GM12878 (cell line): ENCODE results near the gene CDK5RAP1. TPM values are rescaled to one million over a fixed set of nuclear protein-coding genes. Genes with fewer than 3 reads are reported as not detected.

Source experiments
- CHD2 ChIP-seq: IDR thresholded peaks from 2 replicates; pipeline ENCODE4 v1.6.1; 2011; ENCODE audit warnings: low read depth, low read length, improper control_type of control experiment, borderline replicate concordance
- CREM ChIP-seq: IDR thresholded peaks from 2 replicates; pipeline ENCODE4 v1.6.1; 2014; ENCODE audit warnings: antibody characterized with exemption, low read depth
- ETV6 ChIP-seq, 2 experiments: fragments of 450-650 bp in 1 of 2; IDR thresholded peaks in 1 of 2; conservative IDR thresholded peaks in 1 of 2; 2 replicates each; pipeline ENCODE4 v1.6.1; 2014; ENCODE audit warnings: antibody characterized with exemption in 1 of 2, borderline replicate concordance in 1 of 2, low read depth in 1 of 2, mild to moderate bottlenecking in 1 of 2, moderate library complexity in 1 of 2
- FOXM1 ChIP-seq: IDR thresholded peaks from 2 replicates; pipeline ENCODE4 v1.6.1; 2012; ENCODE audit warnings: low read depth, mild to moderate bottlenecking, inconsistent platforms, low read length, moderate library complexity
- NR2C2 ChIP-seq: IDR thresholded peaks from 2 replicates; pipeline ENCODE4 v1.6.1; 2011; ENCODE audit warnings: borderline replicate concordance, low read depth; ENCODE audit not compliant: control insufficient read depth, insufficient read length
- NR2F1 ChIP-seq: fragments of 450-650 bp; conservative IDR thresholded peaks from 2 replicates; pipeline ENCODE4 v1.6.1; 2017; ENCODE audit warnings: mild to moderate bottlenecking
- POU2F2 ChIP-seq: IDR thresholded peaks from 3 replicates; pipeline ENCODE4 v1.6.1; 2011; ENCODE audit warnings: low read depth, mild to moderate bottlenecking, low read length, borderline replicate concordance
- RELA ChIP-seq: fragments of 450-650 bp; IDR thresholded peaks from 2 replicates; pipeline ENCODE4 v1.8.0; 2014; ENCODE audit warnings: borderline replicate concordance; ENCODE audit not compliant: partially characterized antibody
- RFX5 ChIP-seq: IDR thresholded peaks from 2 replicates; pipeline ENCODE4 v1.6.1; 2011; ENCODE audit warnings: low read depth, low read length, improper control_type of control experiment
- SIN3A ChIP-seq: IDR thresholded peaks from 2 replicates; pipeline ENCODE4 v1.6.1; 2012; ENCODE audit warnings: low read depth, low read length, improper control_type of control experiment
- ZBED1 ChIP-seq: IDR thresholded peaks from 2 replicates; pipeline ENCODE4 v1.6.1; 2016; ENCODE audit warnings: borderline replicate concordance
- ZNF217 ChIP-seq: fragments of 450-650 bp; IDR thresholded peaks from 2 replicates; pipeline ENCODE4 v1.6.1; 2017; ENCODE audit warnings: antibody characterized with exemption, mild to moderate bottlenecking
- polyA plus RNA-seq, 11 experiments: library from polyadenylated mRNA; depleted of rRNA in 4 of 11; unstranded in 6 of 11; stranded (reverse) in 5 of 11; fragments of >200 nt; fragmentation: Nextera tagmentation in 4 of 11; fragmentation: Illumina TruSeq in 1 of 11; extraction: Ambion mirVana in 4 of 11; extraction: Trizol in 1 of 11; gene quantifications; 1 replicate in 1 of 11; 2 replicates in 10 of 11; pipeline versions ENCODE4 v1.2.1 to v1.2.3, GENCODE V29; 2011 to 2016; ENCODE audit warnings: inconsistent platforms in 2 of 11, missing spikeins in 2 of 11, low read depth in 1 of 11
- total RNA-seq, 4 experiments: library from RNA; depleted of rRNA in 3 of 4; stranded (reverse); fragments of >200 nt in 3 of 4; fragmentation: Illumina TruSeq in 1 of 4; extraction: Trizol in 1 of 4; gene quantifications; 2 replicates each; pipeline versions ENCODE4 v1.2.1 to v1.2.3, GENCODE V29; 2013 to 2021
- TF ChIP-seq, protein P1 (sequence below): fragments of 150-350 bp; IDR thresholded peaks from 2 replicates; pipeline ENCODE4 v1.6.1; 2014; ENCODE audit warnings: mild to moderate bottlenecking, low read depth, low read length
- TF ChIP-seq, protein P2 (sequence below): IDR thresholded peaks from 2 replicates; pipeline ENCODE4 v1.6.1; 2012; ENCODE audit warnings: improper control_type of control experiment, low read depth, low read length; ENCODE audit not compliant: insufficient replicate concordance
- TF ChIP-seq, protein P3 (sequence below): fragments of 450-650 bp; IDR thresholded peaks from 2 replicates; pipeline ENCODE4 v1.6.1; 2018; ENCODE audit warnings: mild to moderate bottlenecking, low read depth, moderate library complexity; ENCODE audit not compliant: partially characterized antibody

CDK5RAP1 gene
- total and polyA plus RNA-seq, 10 of the 15 experiments (the other 5 are each of a cell fraction or from before 2014, with no cell fraction given), result 30.4 to 67.6 (median 38.8) TPM

DNA sequence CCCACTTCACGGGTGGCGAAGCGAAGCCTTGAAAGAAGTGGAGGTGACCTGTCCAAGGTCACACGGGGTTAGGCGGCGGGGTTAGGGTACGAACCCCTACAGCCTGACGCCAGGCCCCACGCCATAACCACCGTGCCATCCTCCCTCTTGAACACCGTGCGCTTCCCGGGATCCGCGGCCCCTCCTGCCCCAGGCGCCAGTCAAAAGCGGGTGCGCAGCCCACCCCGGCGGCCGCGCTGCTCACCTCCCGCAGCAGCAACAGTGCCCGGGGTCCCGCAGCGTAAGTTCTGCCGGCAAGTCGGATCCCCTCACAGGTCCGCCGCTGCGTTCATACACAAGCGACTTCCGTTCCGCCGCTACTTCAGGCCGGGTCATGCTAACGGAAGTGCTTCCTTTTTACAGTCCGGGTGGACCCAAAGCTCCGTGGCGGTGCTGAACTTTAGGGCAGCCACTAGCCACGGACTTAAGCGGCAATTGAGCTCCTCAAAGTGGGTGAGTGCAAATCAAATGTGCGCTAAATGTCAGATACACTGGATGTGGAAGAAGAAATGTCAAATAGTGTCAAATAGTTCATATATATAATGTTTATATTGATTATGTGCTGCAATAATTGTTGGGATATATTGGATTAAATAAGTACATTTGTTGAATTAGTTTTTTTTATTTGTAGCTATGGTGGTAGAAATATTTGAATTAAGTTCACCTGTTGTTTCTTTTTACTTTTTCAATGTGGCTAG lies at the start of gene CDK5RAP1 (continued):
- 0 out of 2 replicates have a peak, but pooled peaks have one; percentile 65 for TF ChIP-seq NR2F1
- peak; percentile 80; the same call in 1 of the 2 replicates for TF ChIP-seq CREM
- peak; percentile 86 for TF ChIP-seq RELA
- peak; percentile 95 for TF ChIP-seq SIN3A
- TF ChIP-seq FOXM1, result no peak
- TF ChIP-seq ZNF217, result no peak
- TF ChIP-seq, protein P1, sequence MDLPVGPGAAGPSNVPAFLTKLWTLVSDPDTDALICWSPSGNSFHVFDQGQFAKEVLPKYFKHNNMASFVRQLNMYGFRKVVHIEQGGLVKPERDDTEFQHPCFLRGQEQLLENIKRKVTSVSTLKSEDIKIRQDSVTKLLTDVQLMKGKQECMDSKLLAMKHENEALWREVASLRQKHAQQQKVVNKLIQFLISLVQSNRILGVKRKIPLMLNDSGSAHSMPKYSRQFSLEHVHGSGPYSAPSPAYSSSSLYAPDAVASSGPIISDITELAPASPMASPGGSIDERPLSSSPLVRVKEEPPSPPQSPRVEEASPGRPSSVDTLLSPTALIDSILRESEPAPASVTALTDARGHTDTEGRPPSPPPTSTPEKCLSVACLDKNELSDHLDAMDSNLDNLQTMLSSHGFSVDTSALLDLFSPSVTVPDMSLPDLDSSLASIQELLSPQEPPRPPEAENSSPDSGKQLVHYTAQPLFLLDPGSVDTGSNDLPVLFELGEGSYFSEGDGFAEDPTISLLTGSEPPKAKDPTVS, result no peak; the same call in 1 of the 2 replicates
- TF ChIP-seq ZBED1, result no peak
- TF ChIP-seq, protein P2, sequence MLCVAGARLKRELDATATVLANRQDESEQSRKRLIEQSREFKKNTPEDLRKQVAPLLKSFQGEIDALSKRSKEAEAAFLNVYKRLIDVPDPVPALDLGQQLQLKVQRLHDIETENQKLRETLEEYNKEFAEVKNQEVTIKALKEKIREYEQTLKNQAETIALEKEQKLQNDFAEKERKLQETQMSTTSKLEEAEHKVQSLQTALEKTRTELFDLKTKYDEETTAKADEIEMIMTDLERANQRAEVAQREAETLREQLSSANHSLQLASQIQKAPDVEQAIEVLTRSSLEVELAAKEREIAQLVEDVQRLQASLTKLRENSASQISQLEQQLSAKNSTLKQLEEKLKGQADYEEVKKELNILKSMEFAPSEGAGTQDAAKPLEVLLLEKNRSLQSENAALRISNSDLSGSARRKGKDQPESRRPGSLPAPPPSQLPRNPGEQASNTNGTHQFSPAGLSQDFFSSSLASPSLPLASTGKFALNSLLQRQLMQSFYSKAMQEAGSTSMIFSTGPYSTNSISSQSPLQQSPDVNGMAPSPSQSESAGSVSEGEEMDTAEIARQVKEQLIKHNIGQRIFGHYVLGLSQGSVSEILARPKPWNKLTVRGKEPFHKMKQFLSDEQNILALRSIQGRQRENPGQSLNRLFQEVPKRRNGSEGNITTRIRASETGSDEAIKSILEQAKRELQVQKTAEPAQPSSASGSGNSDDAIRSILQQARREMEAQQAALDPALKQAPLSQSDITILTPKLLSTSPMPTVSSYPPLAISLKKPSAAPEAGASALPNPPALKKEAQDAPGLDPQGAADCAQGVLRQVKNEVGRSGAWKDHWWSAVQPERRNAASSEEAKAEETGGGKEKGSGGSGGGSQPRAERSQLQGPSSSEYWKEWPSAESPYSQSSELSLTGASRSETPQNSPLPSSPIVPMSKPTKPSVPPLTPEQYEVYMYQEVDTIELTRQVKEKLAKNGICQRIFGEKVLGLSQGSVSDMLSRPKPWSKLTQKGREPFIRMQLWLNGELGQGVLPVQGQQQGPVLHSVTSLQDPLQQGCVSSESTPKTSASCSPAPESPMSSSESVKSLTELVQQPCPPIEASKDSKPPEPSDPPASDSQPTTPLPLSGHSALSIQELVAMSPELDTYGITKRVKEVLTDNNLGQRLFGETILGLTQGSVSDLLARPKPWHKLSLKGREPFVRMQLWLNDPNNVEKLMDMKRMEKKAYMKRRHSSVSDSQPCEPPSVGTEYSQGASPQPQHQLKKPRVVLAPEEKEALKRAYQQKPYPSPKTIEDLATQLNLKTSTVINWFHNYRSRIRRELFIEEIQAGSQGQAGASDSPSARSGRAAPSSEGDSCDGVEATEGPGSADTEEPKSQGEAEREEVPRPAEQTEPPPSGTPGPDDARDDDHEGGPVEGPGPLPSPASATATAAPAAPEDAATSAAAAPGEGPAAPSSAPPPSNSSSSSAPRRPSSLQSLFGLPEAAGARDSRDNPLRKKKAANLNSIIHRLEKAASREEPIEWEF, result no peak
- peak; percentile 74 for TF ChIP-seq CHD2
- TF ChIP-seq, protein P3, sequence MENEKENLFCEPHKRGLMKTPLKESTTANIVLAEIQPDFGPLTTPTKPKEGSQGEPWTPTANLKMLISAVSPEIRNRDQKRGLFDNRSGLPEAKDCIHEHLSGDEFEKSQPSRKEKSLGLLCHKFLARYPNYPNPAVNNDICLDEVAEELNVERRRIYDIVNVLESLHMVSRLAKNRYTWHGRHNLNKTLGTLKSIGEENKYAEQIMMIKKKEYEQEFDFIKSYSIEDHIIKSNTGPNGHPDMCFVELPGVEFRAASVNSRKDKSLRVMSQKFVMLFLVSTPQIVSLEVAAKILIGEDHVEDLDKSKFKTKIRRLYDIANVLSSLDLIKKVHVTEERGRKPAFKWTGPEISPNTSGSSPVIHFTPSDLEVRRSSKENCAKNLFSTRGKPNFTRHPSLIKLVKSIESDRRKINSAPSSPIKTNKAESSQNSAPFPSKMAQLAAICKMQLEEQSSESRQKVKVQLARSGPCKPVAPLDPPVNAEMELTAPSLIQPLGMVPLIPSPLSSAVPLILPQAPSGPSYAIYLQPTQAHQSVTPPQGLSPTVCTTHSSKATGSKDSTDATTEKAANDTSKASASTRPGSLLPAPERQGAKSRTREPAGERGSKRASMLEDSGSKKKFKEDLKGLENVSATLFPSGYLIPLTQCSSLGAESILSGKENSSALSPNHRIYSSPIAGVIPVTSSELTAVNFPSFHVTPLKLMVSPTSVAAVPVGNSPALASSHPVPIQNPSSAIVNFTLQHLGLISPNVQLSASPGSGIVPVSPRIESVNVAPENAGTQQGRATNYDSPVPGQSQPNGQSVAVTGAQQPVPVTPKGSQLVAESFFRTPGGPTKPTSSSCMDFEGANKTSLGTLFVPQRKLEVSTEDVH, result peak; percentile 97
- TF ChIP-seq POU2F2, result peak; percentile 92; the same call in 2 of the 3 replicates
- TF ChIP-seq RFX5, result no peak
- TF ChIP-seq NR2C2, result no peak
- peak in 1 of 2 experiments; percentile 50; a peak in 1 of 4 replicates for TF ChIP-seq ETV6 (conservative IDR thresholded peaks at IDR 0.05 in 1 of 2, IDR thresholded peaks at IDR 0.05 in 1 of 2; ENCODE audit: borderline replicate concordance in 1 of 2, low read depth in 1 of 2)
